ENCODE measurements around the gene CYP2R1.

The CYP2R1 gene

GRCh38 chr11:14858404-14858803 lies 33.6 kb downstream of the CYP2R1 start:
- TF ChIP-seq TEAD4 (IDR thresholded peaks at IDR 0.05) (no peak), CEBPB (IDR thresholded peaks at IDR 0.05) (no peak), NFIC (IDR thresholded peaks at IDR 0.05) (no peak), EP300 (IDR thresholded peaks at IDR 0.05; ENCODE audit: borderline replicate concordance) (no peak), EGR1 (IDR thresholded peaks at IDR 0.05) (no peak), CREB1 (IDR thresholded peaks at IDR 0.05; ENCODE audit: low read depth) (no peak), RAD21 (IDR thresholded peaks at IDR 0.05; ENCODE audit: low read depth) (no peak), YY1 (IDR thresholded peaks at IDR 0.05; ENCODE audit: low read depth) (no peak), FOXM1 (IDR thresholded peaks at IDR 0.05; ENCODE audit: borderline replicate concordance, low read depth) (no peak), TCF12 (IDR thresholded peaks at IDR 0.05; ENCODE audit: low read depth) (no peak), REST (IDR thresholded peaks at IDR 0.05; ENCODE audit: low read depth) (no peak), TAF1 (IDR thresholded peaks at IDR 0.05; ENCODE audit: low read depth) (no peak), ZBTB7A (IDR thresholded peaks at IDR 0.05; ENCODE audit: low read depth) (no peak), USF1 (IDR thresholded peaks at IDR 0.05) (no peak)
- TF ChIP-seq, protein P1, sequence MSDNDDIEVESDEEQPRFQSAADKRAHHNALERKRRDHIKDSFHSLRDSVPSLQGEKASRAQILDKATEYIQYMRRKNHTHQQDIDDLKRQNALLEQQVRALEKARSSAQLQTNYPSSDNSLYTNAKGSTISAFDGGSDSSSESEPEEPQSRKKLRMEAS (IDR thresholded peaks at IDR 0.05), result no peak

GRCh38 chr11:14857621-14858020 lies 34.4 kb downstream of the CYP2R1 start:
- TF ChIP-seq TAF1 (IDR thresholded peaks at IDR 0.05; ENCODE audit: low read depth), result no peak
- TF ChIP-seq REST (IDR thresholded peaks at IDR 0.05; ENCODE audit: low read depth), result no peak
- no peak for TF ChIP-seq ZBTB7A (IDR thresholded peaks at IDR 0.05; ENCODE audit: low read depth)
- TF ChIP-seq TCF12 (IDR thresholded peaks at IDR 0.05; ENCODE audit: low read depth), result no peak
- no peak for TF ChIP-seq FOXM1 (IDR thresholded peaks at IDR 0.05; ENCODE audit: borderline replicate concordance, low read depth)
- TF ChIP-seq EGR1 (IDR thresholded peaks at IDR 0.05), result no peak
- TF ChIP-seq RAD21 (IDR thresholded peaks at IDR 0.05; ENCODE audit: low read depth), result no peak
- TF ChIP-seq NFIC (IDR thresholded peaks at IDR 0.05), result no peak
- TF ChIP-seq EP300 (IDR thresholded peaks at IDR 0.05; ENCODE audit: borderline replicate concordance), result no peak

DNA sequence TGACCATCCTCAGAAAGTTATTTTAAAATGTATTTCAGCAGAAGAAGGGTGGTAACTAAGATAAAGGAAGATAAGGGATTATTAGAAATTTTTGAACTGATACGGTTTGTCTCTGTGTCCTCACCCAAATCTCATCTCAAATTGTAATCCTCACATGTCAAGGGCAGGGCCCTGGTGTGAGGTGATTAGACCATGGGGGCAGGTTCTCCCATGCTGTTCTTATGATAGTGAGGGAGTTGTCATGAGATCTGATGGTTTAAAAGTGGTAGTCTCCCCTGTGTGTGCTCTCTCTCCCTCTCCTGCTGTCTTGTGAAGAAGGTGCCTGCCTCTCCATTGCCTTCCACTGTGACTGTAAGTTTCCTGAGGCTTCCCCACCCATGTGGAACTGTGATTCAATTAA lies 36.1 kb downstream of the CYP2R1 start:
- no peak for TF ChIP-seq YY1 (IDR thresholded peaks at IDR 0.05; ENCODE audit: low read depth)
- no peak for TF ChIP-seq TAF1 (IDR thresholded peaks at IDR 0.05; ENCODE audit: low read depth)
- no peak for TF ChIP-seq TCF12 (IDR thresholded peaks at IDR 0.05; ENCODE audit: low read depth)
- no peak for TF ChIP-seq USF1 (IDR thresholded peaks at IDR 0.05)
- TF ChIP-seq EP300 (IDR thresholded peaks at IDR 0.05; ENCODE audit: borderline replicate concordance), result no peak
- TF ChIP-seq REST (IDR thresholded peaks at IDR 0.05; ENCODE audit: low read depth), result no peak
- no peak for TF ChIP-seq ZBTB7A (IDR thresholded peaks at IDR 0.05; ENCODE audit: low read depth)
- TF ChIP-seq NFIC (IDR thresholded peaks at IDR 0.05), result no peak
- TF ChIP-seq RAD21 (IDR thresholded peaks at IDR 0.05; ENCODE audit: low read depth), result no peak
- TF ChIP-seq TEAD4 (IDR thresholded peaks at IDR 0.05), result no peak
- TF ChIP-seq CEBPB (IDR thresholded peaks at IDR 0.05), result no peak
- TF ChIP-seq FOXM1 (IDR thresholded peaks at IDR 0.05; ENCODE audit: borderline replicate concordance, low read depth), result no peak
- TF ChIP-seq, protein P1 (IDR thresholded peaks at IDR 0.05), result no peak
- TF ChIP-seq EGR1 (IDR thresholded peaks at IDR 0.05), result no peak
- no peak for TF ChIP-seq CREB1 (IDR thresholded peaks at IDR 0.05; ENCODE audit: low read depth)

DNA sequence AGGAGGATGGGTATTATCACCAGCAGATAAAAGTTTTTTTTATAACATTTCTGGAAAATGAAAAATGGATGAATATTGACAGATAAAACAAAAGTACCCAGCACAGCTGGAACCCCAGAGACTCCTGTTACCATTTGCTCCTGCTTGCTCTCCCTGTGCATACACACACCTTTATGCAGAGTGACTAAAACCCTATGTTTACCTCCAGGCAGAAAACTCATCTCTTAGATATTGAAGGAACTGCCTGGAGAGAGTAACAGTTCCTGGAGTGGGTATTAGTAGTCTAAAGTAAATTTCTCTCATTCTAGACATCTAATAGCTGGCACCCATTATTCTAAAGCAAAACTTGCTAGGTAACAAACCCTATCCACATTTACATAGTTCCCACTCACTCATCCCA lies 38.0 kb downstream of the CYP2R1 start:
- TF ChIP-seq REST (IDR thresholded peaks at IDR 0.05; ENCODE audit: low read depth) (no peak), TEAD4 (IDR thresholded peaks at IDR 0.05) (no peak)

Data from Ishikawa (cell line).